Transverse colon (tissue), 4 donors: ENCODE results near the gene DCDC2C.

Experiments used
- POLR2A ChIP-seq: fragments of 450-650 bp; IDR thresholded peaks from one replicate; pipeline ENCODE4 v1.6.1; 2016; ENCODE audit warnings: antibody characterized with exemption, mild to moderate bottlenecking, moderate library complexity
- POLR2AphosphoS5 ChIP-seq, 3 donors: sonication (generic); formaldehyde crosslinking; IDR thresholded peaks; one replicate each; pipeline ENCODE4 v1.6.1; 2016; ENCODE audit warnings: antibody characterized with exemption in 3 of 3
- TF ChIP-seq, protein P1 (sequence below), 5 experiments: fragments of 200-600 bp in 3 of 5; fragments of 450-650 bp in 2 of 5; sonication (generic) in 3 of 5; IDR thresholded peaks; 1 replicate in 2 of 5; 2 replicates in 3 of 5; pipeline ENCODE4 v1.5.1; 2016 to 2017; ENCODE audit warnings: antibody characterized with exemption in 5 of 5, inconsistent platforms in 3 of 5, mild to moderate bottlenecking in 2 of 5, moderate library complexity in 1 of 5

DNA sequence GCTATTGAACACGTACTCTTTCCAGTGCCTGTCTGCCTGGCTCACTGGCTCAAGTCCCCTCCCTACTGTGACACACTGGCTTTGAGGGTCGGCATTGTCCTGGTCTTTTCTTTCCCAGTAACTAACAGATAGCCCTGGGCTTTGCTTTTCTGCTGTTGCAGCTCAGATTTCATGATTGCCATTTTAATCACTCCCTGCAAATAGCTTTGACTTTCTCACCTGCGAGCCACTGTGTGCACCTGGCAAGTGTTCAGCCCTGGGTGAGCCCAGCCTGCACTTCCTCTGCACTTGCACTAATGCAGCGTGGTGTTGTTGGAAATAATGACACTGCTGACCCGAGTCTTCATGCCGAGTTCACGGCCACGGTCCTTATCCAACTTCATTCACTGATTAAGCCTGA lies 52.9 kb downstream of the DCDC2C start:
- TF ChIP-seq, protein P1, sequence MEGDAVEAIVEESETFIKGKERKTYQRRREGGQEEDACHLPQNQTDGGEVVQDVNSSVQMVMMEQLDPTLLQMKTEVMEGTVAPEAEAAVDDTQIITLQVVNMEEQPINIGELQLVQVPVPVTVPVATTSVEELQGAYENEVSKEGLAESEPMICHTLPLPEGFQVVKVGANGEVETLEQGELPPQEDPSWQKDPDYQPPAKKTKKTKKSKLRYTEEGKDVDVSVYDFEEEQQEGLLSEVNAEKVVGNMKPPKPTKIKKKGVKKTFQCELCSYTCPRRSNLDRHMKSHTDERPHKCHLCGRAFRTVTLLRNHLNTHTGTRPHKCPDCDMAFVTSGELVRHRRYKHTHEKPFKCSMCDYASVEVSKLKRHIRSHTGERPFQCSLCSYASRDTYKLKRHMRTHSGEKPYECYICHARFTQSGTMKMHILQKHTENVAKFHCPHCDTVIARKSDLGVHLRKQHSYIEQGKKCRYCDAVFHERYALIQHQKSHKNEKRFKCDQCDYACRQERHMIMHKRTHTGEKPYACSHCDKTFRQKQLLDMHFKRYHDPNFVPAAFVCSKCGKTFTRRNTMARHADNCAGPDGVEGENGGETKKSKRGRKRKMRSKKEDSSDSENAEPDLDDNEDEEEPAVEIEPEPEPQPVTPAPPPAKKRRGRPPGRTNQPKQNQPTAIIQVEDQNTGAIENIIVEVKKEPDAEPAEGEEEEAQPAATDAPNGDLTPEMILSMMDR (IDR thresholded peaks at IDR 0.05) = no peak
- TF ChIP-seq POLR2AphosphoS5 (IDR thresholded peaks at IDR 0.05) (no peak), POLR2A (no peak)
